Measurements from ENCODE around the gene HDAC7.

GRCh38 chr12:47777151-47777550 is 42.6 kb downstream of the HDAC7 start:
- TF ChIP-seq GLIS3 (CRISPR knock-in tag; IDR thresholded peaks at IDR 0.05) (no peak), PATZ1 (CRISPR knock-in tag; IDR thresholded peaks at IDR 0.05; ENCODE audit: borderline replicate concordance) (no peak)
